T-helper 1 cell treated with Interleukin-12 subunit alpha and Interleukin-12 subunit beta and Interleukin-4 antibody, amounts not matched to agents 30 μg/mL and 1 μg/mL, for 36 hours (primary cell): ENCODE measurements around the gene TICAM2.

ENCODE experiments used
- H3K27ac Mint-ChIP-seq: one replicate; pipeline ENCODE4 v1.8.0; 2021; ENCODE audit warnings: mild to moderate bottlenecking, mixed read lengths
- H3K27me3 Mint-ChIP-seq: one replicate; pipeline ENCODE4 v1.8.0; 2021; ENCODE audit warnings: low read depth, mixed read lengths
- H3K36me3 Mint-ChIP-seq: one replicate; pipeline ENCODE4 v1.8.0; 2021; ENCODE audit warnings: low read depth, mixed read lengths
- H3K4me1 Mint-ChIP-seq: one replicate; pipeline ENCODE4 v1.8.0; 2021; ENCODE audit warnings: low read depth, mixed read lengths
- H3K4me3 Mint-ChIP-seq: one replicate; pipeline ENCODE4 v1.8.0; 2021; ENCODE audit warnings: mild to moderate bottlenecking, moderate library complexity, mixed read lengths
- H3K9me3 Mint-ChIP-seq: one replicate; pipeline ENCODE4 v1.8.0; 2021; ENCODE audit warnings: mixed read lengths

The TICAM2 gene

GRCh38 chr5:115544043-115544435 lies 58.2 kb downstream of the TICAM2 start:
- H3K36me3 Mint-ChIP-seq, result peaks cover 43% of the 10 kb centered on the region

GRCh38 chr5:115543365-115544042 lies 58.8 kb downstream of the TICAM2 start:
- Mint-ChIP-seq H3K27me3 (no peaks in the 10 kb centered on the region), H3K9me3 (peaks cover 7% of the 10 kb centered on the region), H3K4me3 (peak overlapping the region; percentile 99), H3K36me3 (peaks cover 49% of the 10 kb centered on the region), H3K4me1 (peaks cover 43% of the 10 kb centered on the region), H3K27ac (peak overlapping the region; percentile 100)

More at GRCh38 chr5:115544043-115544435, 58.2 kb downstream of the TICAM2 start:
- Mint-ChIP-seq H3K4me1 (peaks cover 39% of the 10 kb centered on the region), H3K27me3 (peaks cover 1% of the 10 kb centered on the region), H3K27ac (peak overlapping the region; percentile 100), H3K4me3 (peak overlapping the region; percentile 99), H3K9me3 (peaks cover 7% of the 10 kb centered on the region)

- Mint-ChIP-seq H3K9me3 (peaks cover 7% of the 10 kb centered on the region), H3K27me3 (no peaks in the 10 kb centered on the region), H3K36me3 (peaks cover 54% of the 10 kb centered on the region), H3K27ac (peak overlapping the region; percentile 100), H3K4me3 (peak overlapping the region; percentile 99), H3K4me1 (peaks cover 49% of the 10 kb centered on the region)
Observed at GRCh38 chr5:115542651-115543364, 59.5 kb downstream of the TICAM2 start.

GRCh38 chr5:115542086-115542485 lies 60.2 kb downstream of the TICAM2 start:
- H3K4me1 Mint-ChIP-seq, result peaks cover 52% of the 10 kb centered on the region
- peak overlapping the region; percentile 50 for H3K27ac Mint-ChIP-seq
- no peaks in the 10 kb centered on the region for H3K27me3 Mint-ChIP-seq
- peak overlapping the region; percentile 99 for H3K4me3 Mint-ChIP-seq
- H3K9me3 Mint-ChIP-seq, result peaks cover 7% of the 10 kb centered on the region
- H3K36me3 Mint-ChIP-seq, result peaks cover 57% of the 10 kb centered on the region

GRCh38 chr5:115541611-115542010 lies 60.7 kb downstream of the TICAM2 start:
- H3K27ac Mint-ChIP-seq, result no peak overlapping the region
- peaks cover 7% of the 10 kb centered on the region for H3K9me3 Mint-ChIP-seq
- peaks cover 62% of the 10 kb centered on the region for H3K36me3 Mint-ChIP-seq
- H3K4me1 Mint-ChIP-seq, result peaks cover 55% of the 10 kb centered on the region
- H3K27me3 Mint-ChIP-seq, result no peaks in the 10 kb centered on the region
- peak overlapping the region; percentile 99 for H3K4me3 Mint-ChIP-seq

GRCh38 chr5:115535479-115536035 lies 66.7 kb downstream of the TICAM2 start:
- H3K36me3 Mint-ChIP-seq, result peaks cover 56% of the 10 kb centered on the region

GRCh38 chr5:115532517-115532916 lies 69.8 kb downstream of the TICAM2 start:
- Mint-ChIP-seq H3K27ac (no peak overlapping the region), H3K9me3 (no peaks in the 10 kb centered on the region), H3K27me3 (no peaks in the 10 kb centered on the region), H3K36me3 (peaks cover 41% of the 10 kb centered on the region), H3K4me3 (no peak overlapping the region), H3K4me1 (peaks cover 46% of the 10 kb centered on the region)

More at GRCh38 chr5:115535479-115536035, 66.7 kb downstream of the TICAM2 start:
- no peaks in the 10 kb centered on the region for H3K9me3 Mint-ChIP-seq
- no peak overlapping the region for H3K4me3 Mint-ChIP-seq
- no peak overlapping the region for H3K27ac Mint-ChIP-seq
- peaks cover 56% of the 10 kb centered on the region for H3K4me1 Mint-ChIP-seq
- H3K27me3 Mint-ChIP-seq, result no peaks in the 10 kb centered on the region

- H3K4me3 Mint-ChIP-seq, result no peak overlapping the region
- no peaks in the 10 kb centered on the region for H3K27me3 Mint-ChIP-seq
- H3K36me3 Mint-ChIP-seq, result peaks cover 35% of the 10 kb centered on the region
- peaks cover 41% of the 10 kb centered on the region for H3K4me1 Mint-ChIP-seq
- H3K27ac Mint-ChIP-seq, result no peak overlapping the region
- H3K9me3 Mint-ChIP-seq, result no peaks in the 10 kb centered on the region
Observed at GRCh38 chr5:115531787-115532367, 70.4 kb downstream of the TICAM2 start.

GRCh38 chr5:115531380-115531779 lies 70.9 kb downstream of the TICAM2 start:
- no peak overlapping the region for H3K27ac Mint-ChIP-seq
- no peak overlapping the region for H3K4me3 Mint-ChIP-seq
- no peaks in the 10 kb centered on the region for H3K27me3 Mint-ChIP-seq
- H3K36me3 Mint-ChIP-seq, result peaks cover 32% of the 10 kb centered on the region
- peaks cover 38% of the 10 kb centered on the region for H3K4me1 Mint-ChIP-seq
- no peaks in the 10 kb centered on the region for H3K9me3 Mint-ChIP-seq

- Mint-ChIP-seq H3K4me3 (no peak overlapping the region), H3K9me3 (no peaks in the 10 kb centered on the region), H3K27ac (no peak overlapping the region), H3K36me3 (peaks cover 25% of the 10 kb centered on the region), H3K27me3 (no peaks in the 10 kb centered on the region), H3K4me1 (peaks cover 32% of the 10 kb centered on the region)
Observed at GRCh38 chr5:115530426-115530825, 71.9 kb downstream of the TICAM2 start.
